Muscle of back (tissue), 11 donors: ENCODE measurements around the gene BCDIN3D. TPM values are rescaled to one million over a fixed set of nuclear protein-coding genes. Genes with fewer than 3 reads are reported as not detected.

Experiments used
- DNase-seq, 3 donors: peaks; one replicate each; pipeline versions ENCODE4 v3.0.0 to v3.0.0-alpha.2; 2013
- polyA plus RNA-seq, 10 donors: library from polyadenylated mRNA; unstranded; fragments of 120-200 nt; gene quantifications; one replicate each; pipeline ENCODE4 v1.2.1, GENCODE V29; 2013; ENCODE audit not compliant: insufficient read length in 10 of 10

The BCDIN3D gene
- polyA plus RNA-seq, 10 donors = 4.2 to 6.2 (median 4.9) TPM

DNA sequence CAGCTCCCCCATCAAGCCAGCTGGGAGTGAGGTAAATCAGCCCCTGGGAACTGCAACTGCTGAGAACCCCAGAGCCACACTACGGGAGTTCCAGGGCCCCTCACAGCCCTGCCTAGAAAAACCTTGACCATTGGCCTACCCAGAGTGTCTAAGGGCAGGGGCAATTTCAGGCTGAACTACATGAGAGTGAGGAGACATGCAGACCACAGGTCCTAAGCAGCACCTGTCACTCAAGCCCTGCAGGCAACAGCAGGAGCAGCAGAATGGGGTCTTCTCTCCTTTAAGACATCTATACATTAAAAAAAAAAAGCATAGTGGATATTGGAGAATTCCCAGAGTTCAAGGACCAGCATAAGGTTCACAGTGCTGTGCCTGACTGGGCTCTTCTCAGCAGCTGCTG, 19.6 kb downstream of the BCDIN3D start:
- DNase-seq = no peak

- DNase-seq = no peak
Observed at GRCh38 chr12:49821373-49822287, 21.3 kb downstream of the BCDIN3D start.

GRCh38 chr12:49819786-49820185, 23.1 kb downstream of the BCDIN3D start:
- no peak for DNase-seq

- no peak for DNase-seq
Observed at GRCh38 chr12:49818241-49818895, 24.5 kb downstream of the BCDIN3D start.

DNA sequence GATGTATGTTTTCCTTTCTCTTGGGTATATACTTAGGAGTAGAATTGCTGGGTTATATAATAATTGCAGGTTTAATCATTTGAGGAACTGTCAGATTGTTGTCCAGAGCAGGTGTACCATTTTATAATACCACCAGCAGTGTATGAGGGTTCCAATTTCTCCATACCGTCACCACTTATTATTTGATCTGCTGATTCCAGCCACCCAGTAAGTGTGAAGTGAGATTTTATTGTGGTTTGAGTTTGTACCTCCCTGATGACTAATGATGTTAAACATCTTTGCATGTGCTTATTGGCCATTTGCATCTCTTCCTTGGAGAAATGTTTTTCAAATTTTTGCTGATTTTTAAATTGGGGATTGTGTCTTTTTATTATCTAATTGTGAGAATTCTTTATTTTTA, 29.8 kb downstream of the BCDIN3D start:
- no peak for DNase-seq

GRCh38 chr12:49811961-49812401, 30.9 kb downstream of the BCDIN3D start:
- DNase-seq = no peak

DNA sequence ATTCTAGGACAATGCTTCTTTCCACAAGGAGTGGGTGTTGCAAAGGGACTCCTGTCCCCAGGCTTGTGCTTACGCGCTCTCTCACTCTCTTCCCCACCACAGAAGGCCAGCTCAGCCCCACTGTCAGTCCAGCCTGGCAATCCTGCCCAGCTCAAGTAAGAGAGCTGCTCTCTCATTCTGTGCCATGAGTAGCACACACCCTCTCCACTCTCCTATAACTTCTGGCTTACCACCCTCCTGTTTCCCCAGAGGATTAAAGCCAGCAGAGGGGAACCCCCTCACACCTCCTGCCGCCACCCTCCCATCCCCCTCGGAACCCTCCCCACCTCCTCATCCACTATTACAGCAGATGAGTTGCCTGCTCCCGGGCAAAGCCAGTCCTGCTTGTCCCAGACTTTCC, 31.8 kb downstream of the BCDIN3D start:
- no peak for DNase-seq

DNA sequence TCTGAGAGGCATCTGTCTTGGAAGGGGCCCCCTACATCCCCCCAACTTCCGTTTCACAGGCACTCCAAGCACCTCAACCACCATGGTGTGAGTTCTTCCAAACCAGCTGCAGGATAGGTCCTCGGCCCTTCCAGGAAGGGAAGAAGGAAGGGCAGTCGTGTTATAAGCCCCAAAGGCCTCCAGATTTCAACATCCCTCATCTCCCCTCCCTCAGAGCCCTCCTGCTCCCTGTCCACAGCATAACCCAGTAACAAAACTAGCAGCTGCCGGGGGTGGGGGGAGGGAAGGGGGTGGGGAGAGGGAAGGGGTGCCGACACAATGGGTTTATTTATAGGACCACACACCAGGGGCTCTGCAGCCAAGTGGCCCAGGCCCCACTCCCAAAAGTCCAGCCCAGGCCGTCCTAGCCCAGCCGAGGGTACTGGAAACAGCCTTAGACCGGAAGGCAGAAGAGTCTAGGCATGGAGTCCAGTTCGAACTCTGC, 33.0 kb downstream of the BCDIN3D start:
- peak in 1 of 3 donors; percentile 37 for DNase-seq

- peak; percentile 69 to 90 (median 78) for DNase-seq
Observed at GRCh38 chr12:49809381-49809905, 33.5 kb downstream of the BCDIN3D start.

DNA sequence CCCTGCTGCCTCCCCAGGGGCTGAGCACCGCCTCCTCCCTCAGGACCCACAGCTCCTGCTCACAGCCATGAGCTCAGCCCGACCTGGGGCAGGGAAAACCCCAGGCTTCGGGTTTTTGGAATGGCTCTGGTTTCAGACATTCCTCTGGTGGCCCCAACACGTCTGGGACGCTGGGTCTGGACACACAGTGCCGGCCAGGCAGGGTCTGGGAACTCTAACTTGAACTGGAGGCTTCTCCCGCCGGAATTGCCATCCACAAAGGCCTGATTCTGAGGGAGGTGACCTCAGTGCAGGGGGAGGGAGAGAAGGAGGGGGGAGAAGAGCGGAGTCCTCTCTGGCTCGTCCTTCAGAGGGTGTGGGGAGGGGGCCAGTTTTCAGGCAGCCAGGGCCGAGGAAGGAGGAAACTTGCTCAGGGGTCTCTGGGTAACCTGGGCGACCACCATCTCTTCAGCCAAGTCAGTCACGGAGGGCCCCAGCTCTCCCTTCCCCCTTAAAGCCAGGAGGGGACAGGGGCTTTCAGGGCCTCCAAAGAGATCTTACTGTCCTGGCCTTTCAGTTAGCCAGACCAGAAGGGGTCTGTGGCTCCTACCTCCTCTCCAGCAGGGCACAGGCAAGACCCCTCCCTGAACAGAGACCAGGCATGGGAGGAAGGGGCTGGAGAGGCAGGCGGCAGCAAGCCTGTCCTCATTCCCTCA, 34.1 kb downstream of the BCDIN3D start:
- peak in 2 of 3 donors; percentile 54 to 83 for DNase-seq

DNA sequence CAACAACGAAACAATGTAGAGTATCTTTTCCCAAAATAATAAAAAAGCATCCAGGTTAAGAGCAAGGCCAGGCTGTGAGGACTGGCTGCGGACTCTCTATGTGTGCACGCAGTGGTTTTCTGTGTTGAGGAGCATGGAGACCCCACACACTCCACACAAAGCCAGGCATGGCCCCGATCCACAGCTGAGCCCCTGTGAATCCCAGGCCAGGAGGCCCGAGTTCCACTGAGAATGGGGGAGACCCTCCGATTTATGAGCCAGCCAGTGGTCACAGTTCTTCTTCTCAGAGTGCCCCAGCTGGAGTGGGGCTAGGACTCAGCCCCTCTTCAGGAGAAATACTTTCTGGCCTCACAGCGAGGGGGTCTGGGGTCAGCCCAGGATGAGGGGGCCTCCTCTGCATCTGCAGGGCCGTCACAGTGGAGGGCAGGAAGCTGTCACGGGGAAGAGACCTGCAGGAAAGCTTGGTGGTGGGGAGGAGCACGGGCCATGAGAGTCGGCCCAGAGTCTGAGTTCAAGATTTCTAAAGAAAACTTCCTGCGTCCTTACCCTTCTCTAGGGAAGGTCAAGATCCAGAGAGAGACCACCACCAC, 34.8 kb downstream of the BCDIN3D start:
- no peak for DNase-seq

GRCh38 chr12:49806877-49807276, 36.0 kb downstream of the BCDIN3D start:
- DNase-seq = no peak

GRCh38 chr12:49806321-49806813, 36.5 kb downstream of the BCDIN3D start:
- DNase-seq = no peak

DNA sequence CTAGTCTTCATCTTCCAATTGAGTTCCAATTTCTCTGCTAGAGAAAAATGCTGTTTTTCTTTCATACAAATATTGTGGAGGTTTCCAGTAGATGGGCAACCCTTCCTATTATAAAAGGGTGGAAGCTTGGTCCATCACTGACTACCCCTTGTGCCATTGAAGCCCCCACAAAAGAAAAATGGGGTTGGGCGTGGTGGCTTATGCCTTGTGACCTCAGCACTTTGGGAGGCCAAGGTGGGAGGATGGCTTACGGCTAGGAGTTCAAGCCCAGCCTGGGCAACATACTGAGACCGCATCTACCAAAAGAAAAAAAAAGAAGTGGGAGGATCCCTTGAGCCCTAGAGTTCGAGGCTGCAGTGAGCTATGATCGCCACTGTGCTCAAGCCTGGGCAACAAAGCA, 37.5 kb downstream of the BCDIN3D start:
- no peak for DNase-seq

DNA sequence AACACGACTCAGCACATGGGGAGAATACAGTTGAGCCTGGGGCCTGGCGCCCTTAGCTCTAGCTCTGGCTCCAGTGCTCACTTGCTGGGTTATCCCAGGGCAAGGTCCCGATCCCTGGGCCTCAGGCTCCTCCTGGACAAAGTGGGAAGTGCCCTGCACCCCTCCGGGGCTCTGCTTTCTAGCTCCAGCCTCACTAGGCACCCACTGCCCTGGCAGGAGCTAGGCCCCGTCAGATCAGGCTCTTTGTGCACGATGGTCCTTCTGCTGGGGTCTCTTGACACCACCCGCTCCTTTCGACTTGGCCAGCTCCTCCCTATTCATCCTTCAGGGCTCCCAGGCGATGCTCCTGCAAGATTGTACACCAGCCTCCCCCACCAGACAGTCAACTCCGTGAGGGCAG, 38.1 kb downstream of the BCDIN3D start:
- DNase-seq = no peak

DNA sequence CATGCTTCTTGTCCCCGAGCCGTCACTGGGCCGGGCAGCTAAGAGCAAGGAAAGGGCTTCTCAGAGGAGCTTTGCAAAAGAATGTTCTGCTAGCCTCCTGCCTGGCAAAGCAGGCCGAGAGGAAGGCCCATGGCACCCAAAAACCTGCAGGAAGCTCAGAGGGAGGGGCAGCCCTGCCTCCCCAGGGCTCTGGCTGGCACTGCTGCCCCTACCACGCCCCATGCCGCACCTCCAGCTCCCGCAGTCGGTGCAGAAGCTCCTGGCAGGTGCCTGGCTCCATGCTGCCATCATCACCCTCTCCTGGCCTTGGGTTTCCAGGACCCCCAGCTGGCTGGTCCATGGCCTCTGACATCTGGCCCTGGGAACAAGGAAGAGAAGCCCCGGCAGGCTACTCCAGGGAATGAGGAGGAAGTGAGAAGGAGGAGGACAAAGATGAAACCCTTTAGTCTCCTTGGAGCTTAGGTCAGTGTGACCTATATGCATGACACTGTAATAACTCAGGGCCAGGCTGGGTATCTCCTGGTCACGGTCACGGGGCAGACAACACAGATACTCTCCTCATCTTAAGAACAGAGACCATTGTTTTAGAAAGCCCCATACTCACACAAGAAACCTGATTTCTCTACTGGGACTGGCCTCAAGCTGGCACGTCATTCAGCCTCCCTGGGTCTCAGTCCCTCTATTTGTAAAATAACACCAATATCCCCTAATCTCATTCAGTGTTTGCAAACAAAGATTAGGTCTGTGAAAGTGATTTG, 39.0 kb downstream of the BCDIN3D start:
- no peak for DNase-seq

GRCh38 chr12:49801141-49802063, 41.5 kb downstream of the BCDIN3D start:
- DNase-seq = no peak

DNA sequence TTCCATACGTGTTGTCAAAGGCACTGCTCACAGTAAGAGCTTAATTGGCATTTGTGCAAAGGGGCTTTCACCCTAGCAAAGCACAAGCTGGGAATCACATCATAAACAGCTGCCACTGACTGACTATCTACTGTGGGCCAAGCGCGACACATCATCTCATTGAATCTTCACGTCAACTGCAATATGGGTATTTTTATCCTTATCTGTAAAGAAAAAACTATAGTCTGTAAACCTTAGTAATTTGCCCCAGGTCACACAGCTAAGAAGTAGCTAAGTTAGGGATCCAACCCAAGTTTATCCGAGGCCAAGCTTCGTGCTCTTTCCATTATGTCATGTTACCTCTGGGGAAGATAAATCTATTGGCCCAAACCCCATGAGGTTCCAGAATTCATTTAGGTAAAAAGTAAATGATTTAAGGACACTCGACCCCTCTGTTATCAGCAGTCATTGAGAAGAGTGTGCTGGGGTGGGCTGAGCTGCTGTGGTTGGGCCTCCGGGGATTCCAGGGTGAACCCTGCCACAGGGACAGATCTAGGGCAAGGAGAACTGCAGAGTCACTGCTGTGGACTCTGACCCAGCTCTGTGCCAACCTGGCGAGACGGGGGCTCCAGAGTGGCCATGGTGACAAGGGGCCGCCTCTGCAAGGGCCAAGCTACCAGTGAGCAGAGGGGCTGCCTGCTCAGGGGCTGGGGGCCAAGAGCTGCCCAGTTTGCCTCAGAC, 42.3 kb downstream of the BCDIN3D start:
- no peak for DNase-seq

DNA sequence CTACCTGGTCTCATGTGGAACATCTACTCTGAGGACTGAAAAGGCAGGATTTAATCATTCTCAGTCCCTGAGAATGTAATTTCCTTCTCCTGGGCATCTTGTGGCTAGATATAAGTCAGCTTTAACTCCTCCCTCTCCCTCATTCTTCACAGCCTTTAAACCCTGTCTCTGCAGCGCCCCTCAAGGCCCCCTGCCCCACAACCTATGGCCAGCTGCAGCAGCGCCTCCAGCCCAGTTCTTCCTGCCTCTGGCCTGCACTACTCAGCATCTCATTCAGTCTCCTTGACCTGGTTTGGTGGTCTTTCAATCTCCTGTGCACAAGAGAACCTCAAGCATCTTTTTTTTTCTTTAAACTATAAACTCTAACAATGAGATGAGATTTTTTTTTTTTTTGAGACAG, 44.0 kb downstream of the BCDIN3D start:
- no peak for DNase-seq
